ENCODE results near the gene B4GALNT4.

DNA sequence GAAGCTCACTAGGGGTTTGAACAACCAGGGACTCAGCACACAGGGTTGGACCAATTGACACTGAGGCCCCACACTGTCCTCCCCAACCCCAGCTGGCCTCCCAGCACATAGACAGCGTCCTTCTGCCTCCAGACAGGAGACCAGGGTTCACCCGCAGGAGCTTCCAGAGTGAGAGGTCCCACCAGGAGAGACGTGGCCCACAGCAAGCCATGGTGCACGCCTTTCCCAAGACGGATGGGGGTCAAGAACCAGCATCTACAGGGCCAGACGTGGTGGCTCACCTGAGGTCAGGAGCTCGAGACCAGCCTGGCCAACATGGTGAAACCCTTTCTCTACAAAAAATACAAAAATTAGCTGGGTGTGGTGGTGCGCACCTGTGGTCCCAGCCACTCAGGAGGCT is 57.6 kb downstream of the B4GALNT4 start:
- TF ChIP-seq TARDBP (IDR thresholded peaks at IDR 0.05) (no peak), HDGF (IDR thresholded peaks at IDR 0.05; ENCODE audit: borderline replicate concordance) (no peak), SP1 (IDR thresholded peaks at IDR 0.05) (no peak)

Data from HEK293T (cell line).